ENCODE measurements around the gene TMEM222. TPM values are rescaled to one million over a fixed set of nuclear protein-coding genes. Genes with fewer than 3 reads are reported as not detected.

The TMEM222 gene
- total RNA-seq, 1 experiment from 2014 or later: 28.7 TPM

- H3K27ac Mint-ChIP-seq: no peak overlapping the region
Observed at GRCh38 chr1:27380766-27381733, 59.1 kb downstream of the TMEM222 start.

More at GRCh38 chr1:27380766-27381733, 59.1 kb downstream of the TMEM222 start:
- Mint-ChIP-seq H3K4me3 (0 out of 2 replicates have a peak overlapping the region, but pooled peaks have one; percentile 34), H3K4me1 (peaks cover 4% of the 10 kb centered on the region; the same call in 1 of the 2 replicates), H3K27me3 (ENCODE audit: low read depth) (peaks cover 24% of the 10 kb centered on the region), H3K36me3 (no peaks in the 10 kb centered on the region), H3K9me3 (no peaks in the 10 kb centered on the region)
- DNase-seq (ENCODE audit: low spot score) (no peak), ATAC-seq (no peak)
- ChIA-PET CTCF (interaction anchor here (1.0 to 13.1 kb wide), 8 partner anchors 10 to 336 kb away, joined by 4 to 260 read pairs (median 17); partner anchors contain the start of genes GPR3 and MAP3K6), POLR2A (interaction anchor here (0.5 kb wide), 1 partner anchor 15 kb away, joined by 4 read pairs; no protein-coding TSS in a partner anchor)
- no peak for TF ChIP-seq NR2C2 (CRISPR knock-in tag; IDR thresholded peaks at IDR 0.05)
- TF ChIP-seq E2F1 (CRISPR knock-in tag; IDR thresholded peaks at IDR 0.05): no peak
- TF ChIP-seq ESRRA (CRISPR knock-in tag; IDR thresholded peaks at IDR 0.05; ENCODE audit: borderline replicate concordance): no peak
- TF ChIP-seq GTF2I (CRISPR knock-in tag; conservative IDR thresholded peaks at IDR 0.05): no peak
- TF ChIP-seq, protein P1, sequence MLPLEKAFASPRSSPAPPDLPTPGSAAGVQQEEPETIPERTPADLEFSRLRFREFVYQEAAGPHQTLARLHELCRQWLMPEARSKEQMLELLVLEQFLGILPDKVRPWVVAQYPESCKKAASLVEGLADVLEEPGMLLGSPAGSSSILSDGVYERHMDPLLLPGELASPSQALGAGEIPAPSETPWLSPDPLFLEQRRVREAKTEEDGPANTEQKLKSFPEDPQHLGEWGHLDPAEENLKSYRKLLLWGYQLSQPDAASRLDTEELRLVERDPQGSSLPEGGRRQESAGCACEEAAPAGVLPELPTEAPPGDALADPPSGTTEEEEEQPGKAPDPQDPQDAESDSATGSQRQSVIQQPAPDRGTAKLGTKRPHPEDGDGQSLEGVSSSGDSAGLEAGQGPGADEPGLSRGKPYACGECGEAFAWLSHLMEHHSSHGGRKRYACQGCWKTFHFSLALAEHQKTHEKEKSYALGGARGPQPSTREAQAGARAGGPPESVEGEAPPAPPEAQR (CRISPR knock-in tag; IDR thresholded peaks at IDR 0.05): no peak
- no peak for TF ChIP-seq FOXP1 (CRISPR knock-in tag; IDR thresholded peaks at IDR 0.05; ENCODE audit: borderline replicate concordance)
- TF ChIP-seq CREB1 (CRISPR knock-in tag; IDR thresholded peaks at IDR 0.05): no peak
- TF ChIP-seq CREM (CRISPR knock-in tag; IDR thresholded peaks at IDR 0.05): no peak
- TF ChIP-seq OVOL2 (CRISPR knock-in tag; IDR thresholded peaks at IDR 0.05; ENCODE audit: borderline replicate concordance): no peak
- TF ChIP-seq E2F4 (CRISPR knock-in tag; IDR thresholded peaks at IDR 0.05; ENCODE audit: borderline replicate concordance, low read depth): no peak
- no peak for TF ChIP-seq TP53 (CRISPR knock-in tag; IDR thresholded peaks at IDR 0.05)
- no peak for TF ChIP-seq E2F5 (CRISPR knock-in tag; IDR thresholded peaks at IDR 0.05)
- TF ChIP-seq NFE2L1 (CRISPR knock-in tag; IDR thresholded peaks at IDR 0.05): no peak
- TF ChIP-seq, protein P2, sequence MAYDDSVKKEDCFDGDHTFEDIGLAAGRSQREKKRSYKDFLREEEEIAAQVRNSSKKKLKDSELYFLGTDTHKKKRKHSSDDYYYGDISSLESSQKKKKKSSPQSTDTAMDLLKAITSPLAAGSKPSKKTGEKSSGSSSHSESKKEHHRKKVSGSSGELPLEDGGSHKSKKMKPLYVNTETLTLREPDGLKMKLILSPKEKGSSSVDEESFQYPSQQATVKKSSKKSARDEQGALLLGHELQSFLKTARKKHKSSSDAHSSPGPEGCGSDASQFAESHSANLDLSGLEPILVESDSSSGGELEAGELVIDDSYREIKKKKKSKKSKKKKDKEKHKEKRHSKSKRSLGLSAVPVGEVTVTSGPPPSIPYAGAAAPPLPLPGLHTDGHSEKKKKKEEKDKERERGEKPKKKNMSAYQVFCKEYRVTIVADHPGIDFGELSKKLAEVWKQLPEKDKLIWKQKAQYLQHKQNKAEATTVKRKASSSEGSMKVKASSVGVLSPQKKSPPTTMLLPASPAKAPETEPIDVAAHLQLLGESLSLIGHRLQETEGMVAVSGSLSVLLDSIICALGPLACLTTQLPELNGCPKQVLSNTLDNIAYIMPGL (CRISPR knock-in tag; IDR thresholded peaks at IDR 0.05): no peak
- TF ChIP-seq RELA (CRISPR knock-in tag; IDR thresholded peaks at IDR 0.05; ENCODE audit: borderline replicate concordance): no peak
- TF ChIP-seq PRRX2 (CRISPR knock-in tag; IDR thresholded peaks at IDR 0.05): no peak
- TF ChIP-seq, protein P3, sequence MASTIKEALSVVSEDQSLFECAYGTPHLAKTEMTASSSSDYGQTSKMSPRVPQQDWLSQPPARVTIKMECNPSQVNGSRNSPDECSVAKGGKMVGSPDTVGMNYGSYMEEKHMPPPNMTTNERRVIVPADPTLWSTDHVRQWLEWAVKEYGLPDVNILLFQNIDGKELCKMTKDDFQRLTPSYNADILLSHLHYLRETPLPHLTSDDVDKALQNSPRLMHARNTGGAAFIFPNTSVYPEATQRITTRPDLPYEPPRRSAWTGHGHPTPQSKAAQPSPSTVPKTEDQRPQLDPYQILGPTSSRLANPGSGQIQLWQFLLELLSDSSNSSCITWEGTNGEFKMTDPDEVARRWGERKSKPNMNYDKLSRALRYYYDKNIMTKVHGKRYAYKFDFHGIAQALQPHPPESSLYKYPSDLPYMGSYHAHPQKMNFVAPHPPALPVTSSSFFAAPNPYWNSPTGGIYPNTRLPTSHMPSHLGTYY (CRISPR knock-in tag; IDR thresholded peaks at IDR 0.05): no peak
- TF ChIP-seq, protein P4, sequence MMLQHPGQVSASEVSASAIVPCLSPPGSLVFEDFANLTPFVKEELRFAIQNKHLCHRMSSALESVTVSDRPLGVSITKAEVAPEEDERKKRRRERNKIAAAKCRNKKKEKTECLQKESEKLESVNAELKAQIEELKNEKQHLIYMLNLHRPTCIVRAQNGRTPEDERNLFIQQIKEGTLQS (CRISPR knock-in tag; conservative IDR thresholded peaks at IDR 0.05): no peak
- TF ChIP-seq, protein P5, sequence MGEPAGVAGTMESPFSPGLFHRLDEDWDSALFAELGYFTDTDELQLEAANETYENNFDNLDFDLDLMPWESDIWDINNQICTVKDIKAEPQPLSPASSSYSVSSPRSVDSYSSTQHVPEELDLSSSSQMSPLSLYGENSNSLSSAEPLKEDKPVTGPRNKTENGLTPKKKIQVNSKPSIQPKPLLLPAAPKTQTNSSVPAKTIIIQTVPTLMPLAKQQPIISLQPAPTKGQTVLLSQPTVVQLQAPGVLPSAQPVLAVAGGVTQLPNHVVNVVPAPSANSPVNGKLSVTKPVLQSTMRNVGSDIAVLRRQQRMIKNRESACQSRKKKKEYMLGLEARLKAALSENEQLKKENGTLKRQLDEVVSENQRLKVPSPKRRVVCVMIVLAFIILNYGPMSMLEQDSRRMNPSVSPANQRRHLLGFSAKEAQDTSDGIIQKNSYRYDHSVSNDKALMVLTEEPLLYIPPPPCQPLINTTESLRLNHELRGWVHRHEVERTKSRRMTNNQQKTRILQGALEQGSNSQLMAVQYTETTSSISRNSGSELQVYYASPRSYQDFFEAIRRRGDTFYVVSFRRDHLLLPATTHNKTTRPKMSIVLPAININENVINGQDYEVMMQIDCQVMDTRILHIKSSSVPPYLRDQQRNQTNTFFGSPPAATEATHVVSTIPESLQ (CRISPR knock-in tag; IDR thresholded peaks at IDR 0.05): no peak
- no peak for TF ChIP-seq ZNF281 (CRISPR knock-in tag; IDR thresholded peaks at IDR 0.05)
